Measurements from ENCODE around the gene FBF1.
"Not testable (repeated sequence)": the region's sequence is repeated elsewhere in the genome, so short reads cannot be mapped to it uniquely, and the experiment has no call there.

The FBF1 gene, protein sequence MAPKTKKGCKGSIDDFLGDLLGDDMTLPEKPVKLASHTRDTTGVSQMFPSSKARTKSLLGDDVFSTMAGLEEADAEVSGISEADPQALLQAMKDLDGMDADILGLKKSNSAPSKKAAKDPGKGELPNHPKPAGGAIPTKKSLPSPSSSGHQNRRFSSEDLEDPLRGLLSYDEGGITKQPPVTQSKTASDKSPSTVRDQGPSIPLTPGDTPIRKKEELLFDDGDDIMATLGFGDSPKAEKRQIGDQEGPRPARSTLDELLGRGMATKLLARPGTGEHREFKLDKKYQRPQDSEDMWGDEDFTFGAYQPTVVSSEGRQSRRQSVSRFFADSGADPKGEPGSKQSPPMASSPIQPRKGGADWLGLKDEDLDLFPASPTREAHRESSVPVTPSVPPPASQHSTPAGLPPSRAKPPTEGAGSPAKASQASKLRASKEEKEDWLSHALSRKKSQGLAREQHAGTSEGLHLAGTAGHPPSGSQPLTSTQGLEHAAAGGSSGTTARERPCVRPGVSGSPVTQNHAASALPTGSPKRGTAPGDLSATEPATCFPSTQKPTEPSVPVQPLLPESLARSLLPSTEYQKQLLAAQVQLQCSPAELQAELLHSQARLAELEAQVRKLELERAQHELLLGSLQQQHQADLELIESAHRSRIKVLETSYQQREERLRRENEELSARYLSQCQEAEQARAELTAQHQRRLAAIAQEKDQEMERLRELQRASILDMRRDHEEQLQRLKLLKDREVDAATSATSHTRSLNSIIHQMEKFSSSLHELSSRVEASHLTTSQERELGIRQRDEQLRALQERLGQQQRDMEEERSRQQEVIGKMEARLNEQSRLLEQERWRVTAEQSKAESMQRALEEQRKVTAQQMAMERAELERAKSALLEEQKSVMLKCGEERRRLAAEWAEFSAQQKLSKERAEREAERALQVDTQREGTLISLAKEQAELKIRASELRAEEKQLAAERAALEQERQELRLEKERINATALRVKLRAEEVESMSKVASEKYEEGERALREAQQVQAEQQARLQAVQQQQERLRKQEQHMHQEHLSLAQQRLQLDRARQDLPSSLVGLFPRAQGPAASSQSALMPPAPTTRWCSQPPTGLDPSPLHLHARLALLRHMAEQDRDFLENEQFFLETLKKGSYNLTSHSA

DNA sequence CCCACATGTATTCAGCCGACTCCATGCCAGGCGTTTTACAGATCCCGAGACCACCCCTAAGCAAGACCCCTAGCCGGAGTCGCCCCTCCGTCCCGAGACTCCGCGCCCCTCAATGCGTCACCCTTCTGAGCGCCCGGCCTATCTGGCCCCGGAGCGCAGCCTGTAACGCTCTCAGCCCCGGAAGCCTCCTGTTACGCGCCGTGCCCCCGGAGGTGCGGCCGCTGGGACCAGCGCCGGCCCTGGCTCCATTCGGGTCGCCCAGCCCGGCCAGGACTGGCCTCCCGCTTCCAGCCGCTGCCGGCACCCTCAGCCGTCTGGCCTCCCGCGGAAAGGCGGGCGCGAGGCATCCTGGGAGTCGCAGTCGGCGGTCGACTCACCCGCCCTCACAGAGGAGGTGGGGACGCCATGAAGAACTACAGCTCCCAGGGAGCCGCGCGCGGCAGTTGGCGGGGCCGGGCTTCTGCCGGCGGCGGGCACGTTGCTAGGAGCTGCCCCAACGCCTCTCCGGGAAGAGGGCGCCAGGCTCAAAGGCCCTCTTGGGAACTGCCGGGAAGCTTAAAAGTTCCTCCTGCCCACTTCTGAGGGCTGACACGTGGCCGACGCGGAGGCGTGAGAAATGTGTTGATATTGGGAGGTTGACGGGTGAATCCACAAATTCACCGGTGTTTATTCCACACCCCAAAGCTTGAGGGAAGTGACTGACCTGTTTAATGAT, at the start of gene FBF1:
Gene FBF1, minus strand, starts transcription at position 316 of the 715 bp plus-strand sequence. CDS start 2,893 bp downstream, outside the sequence.
- peak; percentile 76 to 82 for DNase-seq

DNA sequence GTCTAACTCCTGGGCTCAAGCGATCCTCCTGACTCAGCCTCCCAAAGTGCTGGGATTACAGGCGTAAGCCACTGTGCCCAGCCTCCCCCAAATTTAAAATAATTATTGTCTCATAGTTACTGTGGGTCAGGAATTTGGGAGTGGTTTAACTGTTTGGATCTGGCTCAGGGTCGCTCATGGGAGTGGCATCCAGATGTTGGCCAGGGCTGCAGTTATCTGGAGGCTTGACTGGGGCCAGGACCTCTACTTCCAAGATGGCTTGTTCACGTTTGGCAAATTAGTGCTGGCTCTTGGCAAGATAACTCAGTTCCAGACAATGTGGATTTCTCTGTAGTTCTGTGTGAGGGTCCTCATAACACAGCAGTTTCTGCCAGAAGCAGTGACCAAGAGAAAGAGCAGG, 46.2 kb upstream of the FBF1 start:
- no peak for DNase-seq

DNA sequence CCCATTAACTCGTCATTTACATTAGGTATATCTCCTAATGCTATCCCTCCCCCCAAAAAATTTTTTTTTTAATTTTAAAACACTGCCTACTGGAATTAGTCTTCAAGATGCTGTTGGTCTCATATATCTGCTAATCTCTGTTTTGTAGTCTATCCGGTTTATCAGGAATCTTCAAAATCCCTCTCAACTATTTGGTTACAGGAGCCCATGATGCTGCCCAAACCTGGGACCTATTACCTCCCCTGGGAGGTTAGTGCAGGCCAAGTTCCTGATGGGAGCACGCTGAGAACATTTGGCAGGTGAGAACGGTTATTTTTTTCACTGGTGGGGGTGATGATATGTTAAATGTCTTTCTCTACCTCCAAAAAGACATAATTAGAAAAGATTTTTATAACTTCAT, 45.1 kb upstream of the FBF1 start:
- no peak for DNase-seq

DNA sequence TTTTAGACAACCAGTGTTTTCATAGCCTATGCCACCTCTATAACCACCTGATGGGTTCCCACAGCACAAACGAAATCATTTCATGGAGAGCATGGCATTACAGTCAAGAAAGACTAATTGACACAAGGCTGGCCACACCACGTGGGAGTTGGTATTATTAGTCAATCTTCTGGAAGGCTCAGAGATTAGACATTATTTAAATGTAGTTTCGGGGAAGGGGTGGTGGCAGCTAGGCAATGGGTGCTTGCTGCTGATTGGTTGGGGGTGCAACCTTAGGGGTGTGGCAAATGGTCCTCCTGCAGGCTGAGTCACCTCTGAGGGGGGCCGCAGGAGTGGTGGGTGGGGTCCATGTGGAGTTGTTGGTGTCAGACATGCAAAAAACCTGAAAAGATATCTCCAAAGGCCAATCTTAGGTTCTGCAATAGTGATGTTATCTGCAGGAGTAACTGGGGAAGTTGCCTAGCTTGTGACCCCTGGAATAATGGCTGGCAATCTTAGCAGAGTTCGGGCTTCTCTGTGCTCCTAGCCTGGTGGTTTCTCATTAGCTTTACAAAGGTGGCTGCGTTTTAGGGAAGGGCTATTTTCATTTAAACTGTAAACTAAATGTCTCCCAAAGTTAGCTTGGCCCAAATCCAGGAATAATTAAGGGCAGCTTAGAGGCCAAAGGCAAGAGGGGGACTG, 42.8 kb upstream of the FBF1 start:
- no peak for DNase-seq

DNA sequence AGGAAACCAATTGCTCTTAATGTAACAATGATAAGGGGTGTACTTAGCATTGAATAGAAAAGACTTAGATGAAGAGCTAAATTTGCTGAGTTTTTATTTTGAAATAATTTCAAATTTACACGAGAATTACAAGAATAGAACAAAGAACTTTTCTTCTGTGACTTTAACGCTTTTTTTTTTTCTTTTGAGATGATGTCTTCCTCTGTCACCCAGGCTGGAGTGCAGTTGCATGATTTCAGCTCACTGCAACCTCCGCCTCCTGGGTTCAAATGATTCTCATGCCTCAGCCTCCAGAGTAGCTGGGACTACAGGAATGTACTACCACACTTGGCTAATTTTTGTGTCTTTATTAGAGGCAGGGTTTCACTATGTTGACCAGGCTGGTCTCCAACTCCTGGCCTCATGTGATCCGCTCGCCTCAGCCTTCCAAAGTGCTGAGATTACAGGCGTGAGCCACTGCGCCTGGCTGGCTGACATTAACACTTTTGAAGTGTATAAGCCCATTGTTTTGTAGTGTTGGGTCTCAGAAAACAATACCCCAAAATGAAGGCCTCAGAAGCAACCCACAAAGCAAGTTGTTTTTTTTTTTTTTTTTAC, 40.3 kb upstream of the FBF1 start:
- DNase-seq: no peak

DNA sequence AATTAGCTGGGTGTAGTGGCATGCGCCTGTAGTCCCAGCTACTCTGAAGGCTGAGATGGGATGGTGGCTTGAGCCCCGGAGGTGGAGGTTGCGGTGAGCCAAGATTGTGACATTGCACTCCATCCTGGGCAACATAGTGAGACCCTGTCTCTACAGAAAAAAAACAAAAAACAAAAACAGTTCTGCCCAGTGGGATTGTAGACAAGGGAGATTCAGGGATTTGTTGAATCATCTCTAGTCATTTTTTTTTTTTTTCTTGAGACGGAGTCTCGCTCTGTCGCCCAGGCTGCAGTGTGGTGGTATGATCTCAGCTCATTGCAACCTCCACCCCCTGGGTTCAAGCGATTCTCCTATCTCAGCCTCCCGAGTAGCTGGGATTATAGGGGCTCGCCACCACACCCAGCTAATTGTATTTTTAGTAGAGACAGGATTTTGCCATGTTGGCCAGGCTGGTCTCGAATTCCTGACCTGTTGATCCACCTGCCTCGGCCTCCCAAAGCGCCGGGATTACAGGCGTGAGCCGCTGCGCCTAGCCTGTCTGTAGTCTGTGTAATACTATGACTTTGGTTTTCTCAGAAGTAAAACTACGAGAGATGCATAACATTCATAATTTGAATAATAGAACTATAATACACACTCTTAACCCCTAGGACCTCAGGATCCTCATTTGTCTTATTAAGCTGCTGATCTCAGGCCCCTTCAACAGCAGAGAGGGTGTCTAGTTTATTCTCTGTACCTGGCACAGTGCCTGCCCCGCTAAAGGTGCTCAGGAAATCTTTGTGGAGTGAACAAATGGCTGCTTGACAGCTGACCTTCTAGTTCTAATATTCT, 39.6 kb upstream of the FBF1 start:
- no peak for DNase-seq

DNA sequence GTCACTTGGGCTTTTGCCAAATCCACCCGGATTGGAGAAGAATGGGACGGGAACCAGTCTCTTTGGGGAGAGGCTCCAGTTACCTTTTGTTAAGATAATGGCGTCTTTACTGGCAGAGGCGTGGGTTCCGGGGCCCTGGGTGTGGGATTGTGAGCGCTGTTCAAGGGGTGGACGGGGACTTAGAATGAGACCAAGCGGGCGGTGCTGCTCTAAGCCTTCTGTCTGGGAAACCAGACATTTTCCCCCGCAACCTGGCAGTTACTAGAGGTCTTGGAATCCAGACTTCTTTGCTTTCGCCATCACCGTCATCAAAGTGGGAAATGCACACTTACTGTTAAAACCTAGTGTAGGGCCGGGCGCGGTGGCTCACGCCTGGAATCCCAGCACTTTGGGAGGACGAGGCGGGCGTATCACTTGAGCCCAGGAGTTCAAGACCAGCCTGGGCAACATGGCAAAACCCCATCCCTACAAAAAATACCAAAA, 38.9 kb upstream of the FBF1 start:
- no peak for DNase-seq

DNA sequence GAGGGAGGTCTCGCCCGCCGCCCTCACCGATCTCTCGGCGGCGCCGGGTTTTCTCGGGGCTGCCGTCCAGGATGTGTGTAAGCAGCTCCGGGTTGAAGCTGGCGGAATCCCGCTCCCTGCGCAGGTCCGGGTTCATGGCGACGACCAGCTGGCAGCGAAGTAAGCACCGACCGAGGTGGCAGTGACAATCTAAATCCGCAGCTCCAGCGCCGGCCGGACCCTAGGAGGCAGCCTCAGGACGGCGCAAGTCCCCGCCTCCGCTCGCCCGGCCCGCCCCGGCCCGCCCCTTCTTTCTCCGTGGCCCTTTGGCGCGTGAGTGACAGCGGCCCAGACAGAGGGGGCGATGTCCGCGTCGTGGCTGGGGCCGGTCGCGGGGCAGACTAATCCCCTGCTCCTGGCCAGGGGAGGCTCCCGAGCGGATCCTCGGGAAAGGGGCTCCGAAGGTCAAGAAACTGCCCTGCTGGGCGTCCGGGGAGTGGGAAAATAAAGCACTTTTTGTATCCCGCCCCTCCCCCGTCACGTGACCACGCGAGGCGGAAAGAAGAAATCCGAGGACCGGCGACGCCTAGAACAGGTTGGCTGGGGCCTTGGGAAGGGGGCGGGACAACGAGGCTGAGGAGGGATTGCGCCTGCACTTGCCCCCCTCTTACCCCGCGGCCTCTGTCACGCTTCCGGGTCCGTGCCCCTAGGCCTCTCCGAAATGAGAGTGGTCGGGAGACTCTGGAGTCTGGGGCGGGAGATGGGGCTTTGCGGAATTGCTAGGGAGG, 38.3 kb upstream of the FBF1 start, which contains the start of the genes ACOX1 and TEN1:
Gene ACOX1, minus strand, starts transcription at position 229 of the 767 bp plus-strand sequence. Its CDS starts 93 bp downstream, at position 136.
Gene TEN1, plus strand, starts transcription at position 303 of the 767 bp plus-strand sequence. CDS start 6,953 bp downstream, outside the sequence.
- peak; percentile 54 to 87 for DNase-seq

DNA sequence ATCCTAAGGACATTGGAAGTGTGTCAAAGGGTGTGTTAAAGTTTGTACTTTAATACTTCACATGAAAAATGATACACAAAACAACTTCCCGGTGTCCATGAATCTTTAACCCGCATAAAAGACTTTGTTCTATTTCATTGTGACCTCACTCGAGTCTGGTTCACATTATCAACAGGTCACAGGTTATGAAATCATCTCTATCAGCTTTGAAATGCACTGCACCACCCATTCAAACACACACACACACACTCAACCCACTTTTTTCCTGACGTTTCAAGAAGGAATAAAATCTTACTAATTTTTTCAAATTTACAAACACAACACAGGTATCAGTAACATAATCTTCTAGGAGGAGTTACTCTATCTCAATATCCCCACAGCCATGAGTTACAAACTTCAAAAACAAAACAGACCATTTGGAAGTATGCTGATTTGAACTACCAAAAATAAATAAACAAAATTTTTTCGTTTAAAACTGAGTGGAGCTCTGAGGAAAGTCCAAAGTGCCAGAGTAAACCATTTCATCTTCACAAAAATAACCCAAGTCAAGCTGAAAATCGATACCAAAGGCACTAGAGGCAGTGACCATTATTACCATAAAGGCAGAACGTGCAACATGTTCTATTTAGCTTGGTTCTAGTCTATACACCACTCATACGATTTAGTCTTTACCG, 35.5 kb upstream of the FBF1 start:
- no peak for DNase-seq

DNA sequence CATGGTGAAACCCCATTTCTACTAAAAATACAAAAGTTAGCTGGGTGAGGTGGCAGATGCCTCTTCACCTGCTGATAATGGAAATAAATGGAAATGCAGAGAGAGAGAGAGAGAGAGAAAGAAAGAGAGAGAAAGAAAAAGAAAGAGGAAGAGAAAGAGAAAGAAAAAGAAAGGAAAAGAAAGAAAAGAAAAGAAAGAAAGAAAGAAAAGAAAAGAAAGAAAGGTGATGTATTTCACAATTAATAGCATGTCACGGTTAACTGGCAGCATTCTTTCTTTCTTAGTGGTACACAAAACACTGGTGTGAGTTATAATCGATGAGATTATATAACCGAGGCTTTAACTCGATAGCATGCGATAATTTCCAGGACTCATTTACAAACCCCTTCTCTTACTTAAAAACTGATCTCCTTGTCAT, 34.9 kb upstream of the FBF1 start:
- DNase-seq: no peak

DNA sequence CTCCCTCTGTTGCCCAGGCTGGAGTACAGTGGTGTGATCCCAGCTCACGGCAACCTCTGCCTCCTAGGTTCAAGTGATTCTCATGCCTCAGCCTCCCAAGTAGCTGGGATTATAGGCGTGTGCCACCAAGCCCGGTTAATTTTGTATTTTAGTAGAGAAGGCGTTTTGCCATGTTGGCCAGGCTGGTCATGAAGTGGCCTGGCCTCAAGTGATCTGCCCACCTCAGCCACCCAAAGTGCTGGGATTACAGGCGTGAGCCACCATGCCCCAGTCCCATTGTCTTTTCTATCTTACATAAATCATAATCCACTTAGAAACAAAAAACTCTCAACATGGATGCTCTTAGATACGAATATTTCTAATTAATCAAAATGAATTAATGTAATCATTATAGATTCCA, 34.3 kb upstream of the FBF1 start:
- not testable (repeated sequence) for DNase-seq

DNA sequence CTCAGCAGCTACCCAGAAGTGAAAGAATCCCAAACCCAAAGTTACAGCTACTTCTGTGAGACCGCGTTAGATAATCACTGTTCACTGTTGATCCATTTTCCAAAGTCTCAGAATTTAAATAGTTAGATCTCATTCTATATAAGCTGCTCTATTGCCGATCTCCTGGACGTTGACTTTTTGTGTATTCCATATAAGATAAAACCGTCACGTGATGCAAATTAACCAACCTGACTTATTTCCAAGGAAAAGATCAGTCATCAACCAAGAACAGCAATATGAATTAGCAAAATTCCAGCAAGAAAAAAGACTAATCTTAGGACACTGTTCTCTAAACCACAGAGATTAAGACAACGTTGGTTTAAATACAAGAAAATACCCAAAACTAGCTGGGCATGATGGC, 29.8 kb upstream of the FBF1 start:
- DNase-seq: no peak

DNA sequence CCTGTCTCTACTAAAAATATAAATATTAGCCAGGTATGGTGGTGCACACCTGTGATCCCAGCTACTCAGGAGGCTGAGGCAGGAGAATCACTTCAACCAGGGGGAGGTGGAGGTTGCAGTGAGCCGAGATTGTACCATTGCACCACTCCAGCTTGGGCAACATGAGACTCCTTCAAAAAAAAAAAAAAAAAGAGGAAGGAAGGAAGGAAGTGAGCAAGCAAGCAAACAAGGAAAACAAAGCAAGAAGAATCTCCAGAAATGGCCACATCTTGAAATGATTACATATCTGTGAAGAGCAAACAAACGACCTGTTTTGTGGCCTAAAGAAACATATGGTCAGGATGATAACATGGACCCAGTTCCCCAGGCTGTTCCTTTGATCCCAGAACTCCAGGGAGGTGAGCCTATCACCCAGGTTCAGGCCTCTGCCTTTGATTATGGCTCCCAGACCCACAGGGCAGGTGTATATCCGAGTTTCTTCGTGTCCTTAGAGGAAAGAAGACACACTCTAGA, 29.2 kb upstream of the FBF1 start:
- DNase-seq: no peak

DNA sequence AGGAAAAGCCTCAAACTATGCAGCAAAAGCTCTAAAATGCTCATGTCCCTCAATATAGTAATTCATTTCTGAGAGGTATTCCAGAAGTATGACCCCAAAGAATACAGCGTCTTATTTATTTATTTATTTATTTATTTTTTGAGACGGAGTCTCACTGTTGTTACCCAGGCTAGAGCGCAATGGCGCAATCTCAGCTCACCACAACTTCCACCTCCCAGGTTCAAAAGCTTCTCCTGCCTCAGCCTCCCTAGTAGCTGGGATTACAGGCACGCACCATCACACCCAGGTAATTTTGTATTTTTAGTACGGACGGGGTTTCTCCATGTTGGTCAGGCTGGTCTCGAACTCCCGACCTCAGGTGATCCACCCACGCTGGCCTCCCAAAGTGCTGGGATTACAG, 28.2 kb upstream of the FBF1 start:
- DNase-seq: not testable (repeated sequence)

DNA sequence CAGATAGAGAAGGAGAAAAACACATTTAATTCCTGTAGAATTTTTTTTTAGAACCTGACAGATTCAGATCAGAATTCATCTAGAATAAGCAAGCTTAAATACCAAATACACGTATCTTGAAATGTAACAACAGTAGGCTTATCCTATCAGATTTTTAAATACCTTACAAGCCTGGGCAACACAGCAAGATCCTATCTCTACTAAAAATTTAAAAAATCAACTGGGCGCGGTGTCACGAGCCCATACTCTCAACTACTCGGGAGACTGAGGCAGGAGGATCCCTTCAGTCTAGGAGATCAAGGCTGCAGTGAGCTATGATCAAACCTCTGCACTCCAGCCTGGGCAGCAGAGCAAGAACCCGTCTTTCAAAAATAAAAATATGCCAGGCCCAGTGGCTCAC, 24.6 kb upstream of the FBF1 start:
- DNase-seq: no peak

DNA sequence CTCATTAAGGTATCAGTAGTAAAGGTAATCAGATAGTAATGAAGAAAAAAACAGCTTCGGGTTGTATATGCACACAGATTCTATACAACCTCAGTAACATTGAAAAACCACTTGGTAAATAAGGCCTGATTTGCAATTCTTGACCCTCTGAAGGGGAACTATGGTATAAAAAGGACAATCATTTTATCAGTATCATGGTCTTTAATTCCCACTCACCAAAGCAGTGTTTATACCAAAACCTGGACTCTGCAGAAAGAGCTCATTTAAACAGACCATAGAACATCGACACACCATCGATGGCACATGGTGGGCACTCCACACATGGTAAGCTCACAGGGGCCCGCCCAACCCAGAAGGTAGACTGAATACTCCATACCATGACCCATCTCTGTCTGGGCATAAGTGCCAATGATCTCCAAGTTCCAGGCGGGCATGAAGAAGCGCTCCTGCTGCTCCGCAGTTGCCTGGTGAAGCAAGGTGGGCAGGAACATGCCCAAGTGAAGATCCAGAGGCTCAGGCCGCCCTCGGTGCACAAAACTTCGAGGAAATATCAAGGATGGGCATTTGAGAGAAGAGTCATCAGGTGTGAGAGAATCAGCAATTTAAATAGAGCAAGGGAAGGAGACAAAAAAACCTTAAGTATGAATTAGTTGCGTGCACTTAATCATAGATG, 19.1 kb upstream of the FBF1 start:
- DNase-seq: no peak

DNA sequence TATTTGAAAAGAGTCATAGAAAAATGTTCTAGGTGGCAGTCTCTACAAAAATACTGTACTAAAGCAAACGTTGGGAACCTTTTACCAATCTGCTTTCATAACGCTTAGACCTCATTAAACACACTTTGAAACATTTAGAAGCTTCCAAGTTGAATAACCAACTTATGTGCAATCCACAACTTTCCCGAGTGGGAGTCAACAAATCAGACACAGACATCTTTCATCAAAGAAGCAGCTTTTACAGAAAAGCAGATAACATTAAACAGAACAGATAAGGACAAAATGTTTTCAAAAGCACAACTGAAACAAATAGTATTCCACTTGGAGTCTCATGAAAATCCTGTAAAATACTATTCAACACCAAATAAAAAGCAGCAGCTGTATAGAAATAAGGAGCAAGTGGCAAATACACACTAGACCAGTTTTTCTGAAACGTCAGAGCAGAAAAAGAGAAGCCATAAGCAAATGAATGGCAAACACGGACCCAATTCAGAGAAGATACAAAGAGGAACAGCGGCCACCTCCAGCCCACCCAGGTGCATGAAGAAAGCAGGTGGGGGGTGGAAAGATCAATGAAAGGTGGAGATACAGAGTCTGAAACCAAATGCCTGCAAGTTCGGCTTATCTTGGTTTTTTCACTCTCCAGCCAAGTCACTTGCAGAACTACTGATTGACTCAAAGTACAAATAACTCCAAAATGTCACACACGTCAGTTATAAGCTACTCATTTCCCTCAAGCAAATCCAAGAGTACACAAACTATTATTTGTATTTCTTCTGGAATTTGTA, 18.4 kb upstream of the FBF1 start:
- DNase-seq: no peak

Measured in cerebellar nuclear complex (tissue), 1 donor.